ENCODE data around the gene MGST1. TPM values are rescaled to one million over a fixed set of nuclear protein-coding genes. Genes with fewer than 3 reads are reported as not detected.

Gene MGST1
- total RNA-seq, 2 donors from 2014 or later: 120 to 132 TPM

DNA sequence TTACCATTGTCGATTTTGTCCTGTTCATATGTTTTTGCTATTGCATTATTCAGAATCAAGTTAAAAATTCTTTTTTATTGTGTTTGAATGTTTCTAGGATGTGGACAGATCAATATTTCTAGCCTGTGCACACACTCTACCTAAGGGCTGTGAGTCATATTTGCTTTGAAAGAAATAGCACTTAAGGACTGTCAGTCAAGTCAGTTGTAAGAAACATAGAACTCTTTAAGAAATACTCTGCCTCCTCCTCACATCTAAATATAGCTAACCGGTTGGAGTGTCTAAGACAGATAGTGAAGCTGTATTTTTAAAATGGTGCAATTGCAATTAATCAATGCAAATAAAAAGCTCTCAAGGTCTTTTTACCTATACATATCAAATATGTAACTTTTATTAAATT lies 17.9 kb upstream of the MGST1 start:
- Histone ChIP-seq H3K9me3 (no peaks in the 10 kb centered on the region), H3K27ac (no peak overlapping the region), H3K27me3 (no peaks in the 10 kb centered on the region), H3K36me3 (replicated peaks in 1 of 2; ENCODE audit: insufficient read depth in 1 of 2, low read depth in 2 of 2) (no peaks in the 10 kb centered on the region), H3K4me3 (no peak overlapping the region), H3K4me1 (peaks cover 4% of the 10 kb centered on the region)
- no peak for TF ChIP-seq POLR2A (IDR thresholded peaks at IDR 0.05)
- TF ChIP-seq, protein P1, sequence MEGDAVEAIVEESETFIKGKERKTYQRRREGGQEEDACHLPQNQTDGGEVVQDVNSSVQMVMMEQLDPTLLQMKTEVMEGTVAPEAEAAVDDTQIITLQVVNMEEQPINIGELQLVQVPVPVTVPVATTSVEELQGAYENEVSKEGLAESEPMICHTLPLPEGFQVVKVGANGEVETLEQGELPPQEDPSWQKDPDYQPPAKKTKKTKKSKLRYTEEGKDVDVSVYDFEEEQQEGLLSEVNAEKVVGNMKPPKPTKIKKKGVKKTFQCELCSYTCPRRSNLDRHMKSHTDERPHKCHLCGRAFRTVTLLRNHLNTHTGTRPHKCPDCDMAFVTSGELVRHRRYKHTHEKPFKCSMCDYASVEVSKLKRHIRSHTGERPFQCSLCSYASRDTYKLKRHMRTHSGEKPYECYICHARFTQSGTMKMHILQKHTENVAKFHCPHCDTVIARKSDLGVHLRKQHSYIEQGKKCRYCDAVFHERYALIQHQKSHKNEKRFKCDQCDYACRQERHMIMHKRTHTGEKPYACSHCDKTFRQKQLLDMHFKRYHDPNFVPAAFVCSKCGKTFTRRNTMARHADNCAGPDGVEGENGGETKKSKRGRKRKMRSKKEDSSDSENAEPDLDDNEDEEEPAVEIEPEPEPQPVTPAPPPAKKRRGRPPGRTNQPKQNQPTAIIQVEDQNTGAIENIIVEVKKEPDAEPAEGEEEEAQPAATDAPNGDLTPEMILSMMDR (IDR thresholded peaks at IDR 0.05): no peak
- ATAC-seq (no peak), DNase-seq (no peak)
- 20 to 25% methylated on average over 2 of the region's 2 CpGs for WGBS, 2 donors
- intact Hi-C loops (cut with DNase I): no loop called here

- intact Hi-C loops (cut with DNase I): no loop called here
- DNase-seq (no peak), ATAC-seq (no peak)
- no peak for TF ChIP-seq POLR2A (IDR thresholded peaks at IDR 0.05)
- TF ChIP-seq, protein P1 (IDR thresholded peaks at IDR 0.05): no peak
- H3K36me3 ChIP-seq (replicated peaks in 1 of 2; ENCODE audit: insufficient read depth in 1 of 2, low read depth in 2 of 2): no peaks in the 10 kb centered on the region
- WGBS, 2 donors: 84 to 86% methylated on average over 4 of the region's 4 CpGs
- H3K27me3 ChIP-seq: no peaks in the 10 kb centered on the region
- no peak overlapping the region for H3K4me3 ChIP-seq
- no peaks in the 10 kb centered on the region for H3K9me3 ChIP-seq
- no peak overlapping the region for H3K27ac ChIP-seq
- no peaks in the 10 kb centered on the region for H3K4me1 ChIP-seq
Observed at GRCh38 chr12:16330560-16330959, 16.9 kb upstream of the MGST1 start.

DNA sequence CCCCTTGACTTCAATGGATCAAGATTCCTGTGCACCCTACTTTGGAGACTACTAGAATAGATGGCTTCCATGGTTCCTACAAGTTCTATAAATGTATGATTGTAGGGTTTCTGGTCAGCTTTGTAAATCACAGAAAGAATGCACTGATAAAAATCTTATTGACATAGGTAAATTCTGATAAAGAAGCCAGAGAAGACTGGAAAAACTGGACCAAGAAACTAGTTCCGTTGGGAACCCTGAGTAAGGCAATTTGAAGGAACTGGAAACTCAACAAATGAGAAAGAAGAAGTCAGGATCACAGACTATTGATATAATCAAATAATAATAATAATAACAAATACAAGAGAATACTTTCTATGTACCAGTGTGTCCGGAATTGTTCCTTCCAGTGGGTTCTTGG lies 15.4 kb upstream of the MGST1 start:
- intact Hi-C loops (cut with DNase I): no loop called here
- TF ChIP-seq, protein P1 (IDR thresholded peaks at IDR 0.05): no peak
- no peak for TF ChIP-seq POLR2A (IDR thresholded peaks at IDR 0.05)

GRCh38 chr12:16335838-16336237 lies 11.6 kb upstream of the MGST1 start:
- Histone ChIP-seq H3K36me3 (replicated peaks in 1 of 2; ENCODE audit: insufficient read depth in 1 of 2, low read depth in 2 of 2) (no peaks in the 10 kb centered on the region), H3K4me1 (no peaks in the 10 kb centered on the region), H3K9me3 (no peaks in the 10 kb centered on the region), H3K27me3 (no peaks in the 10 kb centered on the region), H3K27ac (no peak overlapping the region), H3K4me3 (no peak overlapping the region)
- ATAC-seq: no peak
- TF ChIP-seq, protein P1 (IDR thresholded peaks at IDR 0.05): no peak
- no peak for TF ChIP-seq POLR2A (IDR thresholded peaks at IDR 0.05)
- intact Hi-C loops (cut with DNase I): no loop called here
- DNase-seq: no peak
- WGBS, 2 donors: 72 to 75% methylated on average over 4 of the region's 4 CpGs

More for the DNA sequence above, 15.4 kb upstream of the MGST1 start:
- no peak overlapping the region for H3K27ac ChIP-seq
- ATAC-seq: no peak
- no peaks in the 10 kb centered on the region for H3K27me3 ChIP-seq
- no peaks in the 10 kb centered on the region for H3K9me3 ChIP-seq
- H3K4me1 ChIP-seq: no peaks in the 10 kb centered on the region
- WGBS, 2 donors: 49 to 63% methylated on average over 2 of the region's 2 CpGs
- H3K36me3 ChIP-seq (replicated peaks in 1 of 2; ENCODE audit: insufficient read depth in 1 of 2, low read depth in 2 of 2): no peaks in the 10 kb centered on the region
- DNase-seq: no peak
- H3K4me3 ChIP-seq: no peak overlapping the region

GRCh38 chr12:16344269-16344668 lies 3.2 kb upstream of the MGST1 start:
- DNase-seq: no peak
- ATAC-seq: no peak
- 19 to 32% methylated on average over 3 of the region's 3 CpGs for WGBS, 2 donors
- Histone ChIP-seq H3K27me3 (no peaks in the 10 kb centered on the region), H3K36me3 (replicated peaks in 1 of 2; ENCODE audit: insufficient read depth in 1 of 2, low read depth in 2 of 2) (no peaks in the 10 kb centered on the region), H3K4me3 (no peak overlapping the region), H3K4me1 (peaks cover 11% of the 10 kb centered on the region), H3K9me3 (no peaks in the 10 kb centered on the region), H3K27ac (no peak overlapping the region)
- no peak for TF ChIP-seq POLR2A (IDR thresholded peaks at IDR 0.05)
- TF ChIP-seq, protein P1 (IDR thresholded peaks at IDR 0.05): no peak
- intact Hi-C loops (cut with DNase I): no loop called here

All from body of pancreas (tissue), 4 donors.